Right lobe of liver (tissue), 4 donors: Measurements from ENCODE around the gene PTPRM.

Experiments
- CTCF ChIP-seq, 4 donors: fragments of 200-600 bp in 3 of 4; fragments of 450-650 bp in 1 of 4; IDR thresholded peaks; one replicate each; pipeline versions ENCODE4 v1.5.1 to v1.8.0; 2016 to 2022; ENCODE audit warnings: antibody characterized with exemption in 4 of 4, mild to moderate bottlenecking in 2 of 4
- POLR2A ChIP-seq: fragments of 450-650 bp; IDR thresholded peaks from one replicate; pipeline ENCODE4 v1.6.1; 2017; ENCODE audit warnings: antibody characterized with exemption, mild to moderate bottlenecking
- donor health status: DM: no; HTN: no; CAD: no.
- donor health status: DM: no; HTN: no; CAD: no.
- donor health status: DM: no; HTN: yes; CAD: no.

DNA sequence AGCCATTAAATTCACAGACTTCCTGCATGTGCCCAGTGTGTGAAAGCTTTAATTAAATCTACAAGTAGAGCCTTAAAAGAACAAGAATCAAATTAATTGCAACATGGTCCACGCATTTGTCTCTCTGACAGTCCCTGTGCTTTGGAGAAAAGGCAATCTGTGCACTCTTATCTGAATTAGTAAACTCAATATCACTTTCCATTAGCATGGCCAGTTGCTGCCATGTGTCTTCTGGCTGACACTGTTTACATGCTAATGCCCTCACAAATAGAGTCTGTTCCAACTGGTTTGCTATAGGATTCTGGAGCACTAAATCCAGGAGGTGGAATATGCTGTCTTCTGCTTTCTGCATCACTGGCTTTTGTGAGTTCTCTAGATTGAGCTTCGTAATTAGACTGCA is 607.7 kb downstream of the PTPRM start:
- TF ChIP-seq CTCF (IDR thresholded peaks at IDR 0.05) = no peak
- no peak for TF ChIP-seq POLR2A
